Calu3 (cell line): Measurements from ENCODE around the gene LGMN. TPM values are rescaled to one million over a fixed set of nuclear protein-coding genes. Genes with fewer than 3 reads are reported as not detected.

Source experiments
- BruUV-seq: library from RNA; stranded (reverse); fragments of 400-500 nt; replicated peaks from 2 replicates; lab custom pipeline; 2021; lab: Mats Ljungman, UMichigan
- CTCF ChIA-PET: fragments of 300-600 bp; sonication (Branson Sonifier 250); formaldehyde crosslinking; loops from one replicate; lab custom pipeline; 2022; ENCODE audit warnings: antibody characterized with exemption; lab: Charles Lee
- DNase-seq: peaks from one replicate; pipeline ENCODE4 v3.0.0; 2022
- H3K27ac Mint-ChIP-seq: one replicate; pipeline ENCODE4 v1.8.0; 2022; ENCODE audit warnings: mixed read lengths; ENCODE audit not compliant: unreplicated experiment
- H3K27me3 Mint-ChIP-seq: one replicate; pipeline ENCODE4 v1.8.0; 2022; ENCODE audit warnings: mixed read lengths; ENCODE audit not compliant: unreplicated experiment
- H3K36me3 Mint-ChIP-seq: one replicate; pipeline ENCODE4 v1.8.0; 2022; ENCODE audit warnings: mild to moderate bottlenecking, moderate library complexity, mixed read lengths; ENCODE audit not compliant: insufficient read depth, unreplicated experiment
- H3K4me1 Mint-ChIP-seq: one replicate; pipeline ENCODE4 v1.8.0; 2022; ENCODE audit warnings: mild to moderate bottlenecking, low read depth, mixed read lengths; ENCODE audit not compliant: unreplicated experiment
- H3K4me3 Mint-ChIP-seq: one replicate; pipeline ENCODE4 v1.8.0; 2022; ENCODE audit warnings: mild to moderate bottlenecking, low read depth, moderate library complexity, mixed read lengths; ENCODE audit not compliant: unreplicated experiment
- H3K9me3 Mint-ChIP-seq: one replicate; pipeline ENCODE4 v1.8.0; 2022; ENCODE audit warnings: low read depth, mixed read lengths; ENCODE audit not compliant: unreplicated experiment
- CTCF ChIP-seq: fragments of 200-600 bp; IDR thresholded peaks from one replicate; pipeline ENCODE4 v1.8.0; 2022; ENCODE audit warnings: antibody characterized with exemption; ENCODE audit not compliant: unreplicated experiment
- intact Hi-C: fragments of 100-400 bp; cut with micrococcal nuclease; formaldehyde crosslinking; loops from one replicate; pipeline ENCODE4 v1.10.0; 2022; ENCODE audit not compliant: unreplicated experiment
- total RNA-seq: library from RNA; stranded (reverse); gene quantifications from 2 replicates; pipeline ENCODE4 v1.2.3, GENCODE V29; 2022

LGMN gene
- total RNA-seq, 1 experiment from 2014 or later, result 64.9 TPM

GRCh38 chr14:92696366-92696765 lies 52.1 kb downstream of the LGMN start:
- intact Hi-C loops, result no loop called here
- Mint-ChIP-seq H3K36me3 (peaks cover 9% of the 10 kb centered on the region), H3K27ac (no peak overlapping the region), H3K4me1 (no peaks in the 10 kb centered on the region), H3K27me3 (peaks cover 40% of the 10 kb centered on the region), H3K4me3 (no peak overlapping the region), H3K9me3 (no peaks in the 10 kb centered on the region)
- TF ChIP-seq CTCF, result no peak
- no peak for DNase-seq
- BruUV-seq, result no TSS peak
- CTCF ChIA-PET, result no interaction called here

GRCh38 chr14:92695562-92695961 lies 52.9 kb downstream of the LGMN start:
- H3K27me3 Mint-ChIP-seq, result peaks cover 40% of the 10 kb centered on the region
- intact Hi-C loops, result no loop called here
- no peak for TF ChIP-seq CTCF
- no peak for DNase-seq
- CTCF ChIA-PET, result no interaction called here
- no peaks in the 10 kb centered on the region for H3K4me1 Mint-ChIP-seq
- no peak overlapping the region for H3K27ac Mint-ChIP-seq
- BruUV-seq, result no TSS peak
- peaks cover 9% of the 10 kb centered on the region for H3K36me3 Mint-ChIP-seq
- no peak overlapping the region for H3K4me3 Mint-ChIP-seq
- no peaks in the 10 kb centered on the region for H3K9me3 Mint-ChIP-seq

- Mint-ChIP-seq H3K4me3 (no peak overlapping the region), H3K27me3 (peaks cover 40% of the 10 kb centered on the region), H3K27ac (no peak overlapping the region), H3K36me3 (peaks cover 9% of the 10 kb centered on the region), H3K9me3 (no peaks in the 10 kb centered on the region), H3K4me1 (no peaks in the 10 kb centered on the region)
- no peak for DNase-seq
- TF ChIP-seq CTCF, result no peak
- intact Hi-C loops, result no loop called here
- no TSS peak for BruUV-seq
- CTCF ChIA-PET, result no interaction called here
Measured at GRCh38 chr14:92694807-92695206, 53.6 kb downstream of the LGMN start.

- no peak for DNase-seq
- peaks cover 40% of the 10 kb centered on the region for H3K27me3 Mint-ChIP-seq
- CTCF ChIA-PET, result no interaction called here
Measured at GRCh38 chr14:92693998-92694795, 54.2 kb downstream of the LGMN start.

More at GRCh38 chr14:92693998-92694795, 54.2 kb downstream of the LGMN start:
- BruUV-seq, result no TSS peak
- Mint-ChIP-seq H3K4me3 (no peak overlapping the region), H3K9me3 (no peaks in the 10 kb centered on the region), H3K4me1 (no peaks in the 10 kb centered on the region), H3K36me3 (peaks cover 9% of the 10 kb centered on the region), H3K27ac (no peak overlapping the region)
- intact Hi-C loops, result no loop called here
- no peak for TF ChIP-seq CTCF
